ENCODE data around the gene LIPC.

LIPC gene

GRCh38 chr15:58519516-58519915 lies 87.7 kb downstream of the LIPC start:
- no peaks in the 10 kb centered on the region for H3K36me3 ChIP-seq (ENCODE audit: control insufficient read depth, insufficient read depth, low read length)
- H3K9me3 ChIP-seq (ENCODE audit: control insufficient read depth, insufficient read depth, low read length) = no peaks in the 10 kb centered on the region
- no peak overlapping the region for H3K4me3 ChIP-seq (ENCODE audit: low read depth, low read length)
- H3K27me3 ChIP-seq (ENCODE audit: control insufficient read depth, insufficient read depth, low read length) = no peaks in the 10 kb centered on the region
- peaks cover 6% of the 10 kb centered on the region for H3K4me1 ChIP-seq (ENCODE audit: control insufficient read depth, insufficient read depth, low read length)
- no peak overlapping the region for H3K9ac ChIP-seq (ENCODE audit: low read depth, low read length)

- no peaks in the 10 kb centered on the region for H3K27me3 ChIP-seq (ENCODE audit: control insufficient read depth, insufficient read depth, low read length)
- H3K4me3 ChIP-seq (ENCODE audit: low read depth, low read length) = no peak overlapping the region
- H3K9ac ChIP-seq (ENCODE audit: low read depth, low read length) = no peak overlapping the region
- peaks cover 6% of the 10 kb centered on the region for H3K4me1 ChIP-seq (ENCODE audit: control insufficient read depth, insufficient read depth, low read length)
- H3K36me3 ChIP-seq (ENCODE audit: control insufficient read depth, insufficient read depth, low read length) = no peaks in the 10 kb centered on the region
- no peaks in the 10 kb centered on the region for H3K9me3 ChIP-seq (ENCODE audit: control insufficient read depth, insufficient read depth, low read length)
Measured at GRCh38 chr15:58520464-58520863, 88.7 kb downstream of the LIPC start.

- H3K27me3 ChIP-seq (ENCODE audit: control insufficient read depth, insufficient read depth, low read length) = no peaks in the 10 kb centered on the region
- no peak overlapping the region for H3K4me3 ChIP-seq (ENCODE audit: low read depth, low read length)
- no peaks in the 10 kb centered on the region for H3K9me3 ChIP-seq (ENCODE audit: control insufficient read depth, insufficient read depth, low read length)
- H3K9ac ChIP-seq (ENCODE audit: low read depth, low read length) = no peak overlapping the region
- H3K36me3 ChIP-seq (ENCODE audit: control insufficient read depth, insufficient read depth, low read length) = no peaks in the 10 kb centered on the region
- peaks cover 6% of the 10 kb centered on the region for H3K4me1 ChIP-seq (ENCODE audit: control insufficient read depth, insufficient read depth, low read length)
Measured at GRCh38 chr15:58520936-58521292, 89.1 kb downstream of the LIPC start.

DNA sequence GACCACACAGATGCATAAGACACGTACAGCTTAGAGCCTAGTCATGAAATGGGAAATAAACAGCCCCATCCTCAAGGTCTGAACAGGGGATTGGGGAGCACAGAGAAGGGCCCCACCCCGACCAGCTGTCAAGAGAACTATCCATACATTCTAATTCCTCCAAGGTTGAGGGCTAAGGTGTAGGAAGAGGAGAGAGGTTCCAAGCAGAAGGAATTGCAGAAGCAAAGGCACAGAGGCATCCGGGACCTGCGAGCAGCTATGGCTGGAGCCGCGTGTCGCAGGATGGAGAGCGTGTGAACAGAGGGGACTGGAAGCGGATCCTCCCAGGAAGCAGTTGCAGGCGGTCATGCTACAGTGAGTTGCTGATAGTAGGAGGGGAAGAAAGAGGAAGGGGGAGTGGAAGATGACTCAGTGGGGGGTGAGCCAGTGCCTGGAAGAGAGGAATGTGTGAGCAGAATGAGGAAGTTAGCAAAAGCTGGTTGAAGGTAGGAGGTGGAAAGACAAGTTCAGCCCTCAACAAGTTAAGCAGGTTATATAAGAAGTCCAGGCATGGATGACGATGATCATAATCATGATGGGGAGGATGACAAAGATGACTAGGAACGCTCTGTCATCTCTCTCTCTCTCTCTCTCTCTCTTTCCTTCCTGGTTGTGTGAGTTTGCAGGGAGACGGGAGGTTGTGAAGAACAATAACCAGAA lies 89.7 kb downstream of the LIPC start:
- H3K27me3 ChIP-seq (ENCODE audit: control insufficient read depth, insufficient read depth, low read length) = no peaks in the 10 kb centered on the region
- no peaks in the 10 kb centered on the region for H3K36me3 ChIP-seq (ENCODE audit: control insufficient read depth, insufficient read depth, low read length)
- H3K9me3 ChIP-seq (ENCODE audit: control insufficient read depth, insufficient read depth, low read length) = no peaks in the 10 kb centered on the region
- no peak overlapping the region for H3K4me3 ChIP-seq (ENCODE audit: low read depth, low read length)
- no peak overlapping the region for H3K9ac ChIP-seq (ENCODE audit: low read depth, low read length)
- H3K4me1 ChIP-seq (ENCODE audit: control insufficient read depth, insufficient read depth, low read length) = peaks cover 6% of the 10 kb centered on the region

DNA sequence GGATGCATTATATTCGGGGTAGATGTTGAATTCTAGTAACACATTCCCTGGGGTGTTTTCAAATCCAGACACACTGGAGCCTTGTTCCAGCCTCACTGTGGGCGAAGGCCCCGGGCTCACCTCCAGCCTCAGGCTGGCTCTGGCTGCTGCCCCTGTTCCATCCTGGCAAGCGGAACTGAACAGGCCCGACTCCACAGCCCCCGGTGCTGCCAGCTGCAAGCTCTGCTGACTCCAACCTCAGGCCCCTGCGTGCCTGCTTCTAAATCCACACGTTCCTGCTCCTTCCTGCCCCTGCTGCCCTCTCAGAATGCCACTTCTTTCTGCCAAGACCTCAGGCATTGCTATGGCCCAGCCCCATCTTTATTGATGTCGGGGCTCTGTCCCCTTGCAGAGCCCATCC lies 90.6 kb downstream of the LIPC start:
- no peaks in the 10 kb centered on the region for H3K27me3 ChIP-seq (ENCODE audit: control insufficient read depth, insufficient read depth, low read length)
- H3K9me3 ChIP-seq (ENCODE audit: control insufficient read depth, insufficient read depth, low read length) = no peaks in the 10 kb centered on the region
- H3K4me3 ChIP-seq (ENCODE audit: low read depth, low read length) = no peak overlapping the region
- H3K36me3 ChIP-seq (ENCODE audit: control insufficient read depth, insufficient read depth, low read length) = no peaks in the 10 kb centered on the region
- no peak overlapping the region for H3K9ac ChIP-seq (ENCODE audit: low read depth, low read length)
- H3K4me1 ChIP-seq (ENCODE audit: control insufficient read depth, insufficient read depth, low read length) = peaks cover 6% of the 10 kb centered on the region

GRCh38 chr15:58522865-58523264 lies 91.1 kb downstream of the LIPC start:
- Histone ChIP-seq H3K36me3 (ENCODE audit: control insufficient read depth, insufficient read depth, low read length) (no peaks in the 10 kb centered on the region), H3K4me3 (ENCODE audit: low read depth, low read length) (no peak overlapping the region), H3K9ac (ENCODE audit: low read depth, low read length) (no peak overlapping the region), H3K27me3 (ENCODE audit: control insufficient read depth, insufficient read depth, low read length) (no peaks in the 10 kb centered on the region), H3K4me1 (ENCODE audit: control insufficient read depth, insufficient read depth, low read length) (peaks cover 6% of the 10 kb centered on the region), H3K9me3 (ENCODE audit: control insufficient read depth, insufficient read depth, low read length) (no peaks in the 10 kb centered on the region)

GRCh38 chr15:58523634-58524033 lies 91.8 kb downstream of the LIPC start:
- Histone ChIP-seq H3K9ac (ENCODE audit: low read depth, low read length) (no peak overlapping the region), H3K36me3 (ENCODE audit: control insufficient read depth, insufficient read depth, low read length) (no peaks in the 10 kb centered on the region), H3K4me3 (ENCODE audit: low read depth, low read length) (no peak overlapping the region), H3K9me3 (ENCODE audit: control insufficient read depth, insufficient read depth, low read length) (no peaks in the 10 kb centered on the region), H3K27me3 (ENCODE audit: control insufficient read depth, insufficient read depth, low read length) (no peaks in the 10 kb centered on the region), H3K4me1 (ENCODE audit: control insufficient read depth, insufficient read depth, low read length) (peaks cover 6% of the 10 kb centered on the region)

DNA sequence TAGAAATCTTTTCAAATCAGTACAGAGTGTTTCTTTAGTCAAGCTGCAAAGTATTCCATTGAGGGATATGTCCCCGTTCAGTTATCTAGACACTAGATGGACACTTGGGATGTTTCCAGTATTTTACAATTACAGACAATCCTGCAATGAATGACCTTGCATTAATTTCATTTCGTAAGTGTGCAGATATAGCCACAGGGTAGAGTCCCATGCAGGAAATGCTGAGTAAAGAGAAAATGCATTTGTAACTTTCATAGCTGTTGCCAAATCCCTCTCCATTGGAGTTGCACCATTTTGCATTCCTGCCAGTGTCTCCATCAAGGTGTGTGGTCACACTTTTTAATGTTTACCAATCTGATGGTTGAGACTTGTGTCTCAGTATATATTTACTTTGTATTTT lies 92.5 kb downstream of the LIPC start:
- Histone ChIP-seq H3K36me3 (ENCODE audit: control insufficient read depth, insufficient read depth, low read length) (no peaks in the 10 kb centered on the region), H3K9ac (ENCODE audit: low read depth, low read length) (no peak overlapping the region), H3K4me1 (ENCODE audit: control insufficient read depth, insufficient read depth, low read length) (peaks cover 6% of the 10 kb centered on the region), H3K4me3 (ENCODE audit: low read depth, low read length) (no peak overlapping the region), H3K9me3 (ENCODE audit: control insufficient read depth, insufficient read depth, low read length) (no peaks in the 10 kb centered on the region), H3K27me3 (ENCODE audit: control insufficient read depth, insufficient read depth, low read length) (no peaks in the 10 kb centered on the region)

- Histone ChIP-seq H3K36me3 (ENCODE audit: control insufficient read depth, insufficient read depth, low read length) (no peaks in the 10 kb centered on the region), H3K9me3 (ENCODE audit: control insufficient read depth, insufficient read depth, low read length) (no peaks in the 10 kb centered on the region), H3K27me3 (ENCODE audit: control insufficient read depth, insufficient read depth, low read length) (no peaks in the 10 kb centered on the region), H3K4me3 (ENCODE audit: low read depth, low read length) (no peak overlapping the region), H3K9ac (ENCODE audit: low read depth, low read length) (no peak overlapping the region), H3K4me1 (ENCODE audit: control insufficient read depth, insufficient read depth, low read length) (peaks cover 2% of the 10 kb centered on the region)
Measured at GRCh38 chr15:58525991-58526421, 94.2 kb downstream of the LIPC start.

- no peak overlapping the region for H3K4me3 ChIP-seq (ENCODE audit: low read depth, low read length)
- no peaks in the 10 kb centered on the region for H3K9me3 ChIP-seq (ENCODE audit: control insufficient read depth, insufficient read depth, low read length)
- H3K36me3 ChIP-seq (ENCODE audit: control insufficient read depth, insufficient read depth, low read length) = no peaks in the 10 kb centered on the region
- H3K27me3 ChIP-seq (ENCODE audit: control insufficient read depth, insufficient read depth, low read length) = no peaks in the 10 kb centered on the region
- H3K4me1 ChIP-seq (ENCODE audit: control insufficient read depth, insufficient read depth, low read length) = no peaks in the 10 kb centered on the region
- H3K9ac ChIP-seq (ENCODE audit: low read depth, low read length) = no peak overlapping the region
Measured at GRCh38 chr15:58526647-58527192, 94.9 kb downstream of the LIPC start.

DNA sequence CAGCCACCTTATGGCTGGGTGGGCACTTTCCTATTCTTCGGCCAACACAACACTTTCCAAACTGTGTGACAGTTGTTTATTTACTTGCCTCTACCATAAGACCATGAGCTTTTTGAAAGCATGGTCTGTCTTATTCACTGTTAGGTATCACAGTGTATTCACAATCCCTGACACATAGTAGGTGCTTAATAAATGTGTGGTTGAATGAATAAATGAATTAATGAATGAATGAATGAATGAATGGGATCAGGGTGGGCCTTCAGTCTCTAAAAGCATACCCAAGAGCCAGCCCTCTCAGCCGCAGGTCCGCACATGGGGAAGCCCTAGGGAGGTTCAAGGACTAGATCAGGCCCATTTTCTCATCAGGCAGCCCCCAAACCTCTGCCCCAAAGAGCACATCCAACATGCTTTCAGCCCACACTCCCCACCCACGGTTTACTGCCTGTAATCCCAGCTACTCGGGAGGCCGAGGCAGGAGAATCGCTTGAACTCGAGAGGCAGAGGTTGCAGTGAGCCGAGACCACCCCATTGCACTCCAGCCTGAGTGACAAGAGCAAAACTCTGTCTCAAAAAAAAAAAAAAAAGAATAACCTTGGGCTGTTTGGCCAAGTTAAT lies 95.9 kb downstream of the LIPC start:
- Histone ChIP-seq H3K4me1 (ENCODE audit: control insufficient read depth, insufficient read depth, low read length) (no peaks in the 10 kb centered on the region), H3K4me3 (ENCODE audit: low read depth, low read length) (no peak overlapping the region), H3K9me3 (ENCODE audit: control insufficient read depth, insufficient read depth, low read length) (no peaks in the 10 kb centered on the region), H3K27me3 (ENCODE audit: control insufficient read depth, insufficient read depth, low read length) (no peaks in the 10 kb centered on the region), H3K36me3 (ENCODE audit: control insufficient read depth, insufficient read depth, low read length) (no peaks in the 10 kb centered on the region), H3K9ac (ENCODE audit: low read depth, low read length) (no peak overlapping the region)

DNA sequence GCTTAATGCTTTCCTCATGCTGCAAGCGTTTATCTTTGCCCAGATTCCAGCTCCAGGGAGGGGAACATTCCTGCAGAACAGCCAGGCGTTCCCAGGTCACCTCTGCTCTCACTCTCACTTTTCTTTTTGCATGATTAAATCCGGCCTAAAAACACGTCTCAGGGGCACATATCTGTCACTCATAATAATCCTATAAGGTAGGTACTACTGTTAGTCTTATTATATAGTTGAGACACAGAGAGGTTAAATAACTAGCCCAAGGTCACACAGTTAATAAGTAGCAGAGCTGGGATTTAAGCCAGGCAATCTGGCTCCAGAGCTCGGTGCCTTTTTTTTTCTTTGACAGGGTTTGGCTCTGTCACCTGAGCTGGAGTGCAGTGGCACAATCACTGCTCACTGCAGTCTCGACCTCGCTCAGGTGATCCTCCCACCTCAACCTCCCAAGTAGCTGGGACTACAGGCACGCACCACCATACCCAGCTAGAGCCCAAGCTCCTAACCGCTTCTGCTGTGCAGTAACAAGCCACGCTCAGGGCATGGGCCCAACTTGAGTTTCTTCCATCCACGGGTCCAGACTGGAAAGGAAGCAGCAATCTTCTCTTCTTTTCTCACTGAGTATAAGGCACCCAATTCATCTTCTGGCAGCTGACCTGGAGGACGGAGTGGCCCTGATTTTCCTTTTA lies 96.5 kb downstream of the LIPC start:
- Histone ChIP-seq H3K4me3 (ENCODE audit: low read depth, low read length) (no peak overlapping the region), H3K4me1 (ENCODE audit: control insufficient read depth, insufficient read depth, low read length) (no peaks in the 10 kb centered on the region)

More for the DNA sequence above, 96.5 kb downstream of the LIPC start:
- Histone ChIP-seq H3K36me3 (ENCODE audit: control insufficient read depth, insufficient read depth, low read length) (no peaks in the 10 kb centered on the region), H3K27me3 (ENCODE audit: control insufficient read depth, insufficient read depth, low read length) (no peaks in the 10 kb centered on the region), H3K9ac (ENCODE audit: low read depth, low read length) (no peak overlapping the region), H3K9me3 (ENCODE audit: control insufficient read depth, insufficient read depth, low read length) (no peaks in the 10 kb centered on the region)
